Suprapubic skin (tissue), 4 donors: ENCODE measurements around the gene SMAD1. TPM values are rescaled to one million over a fixed set of nuclear protein-coding genes. Genes with fewer than 3 reads are reported as not detected.

ENCODE experiments used
- DNase-seq, 2 donors: peaks; one replicate each; pipeline ENCODE4 v3.0.0-alpha.2; 2019; ENCODE audit warnings: low spot score in 2 of 2
- H3K27ac ChIP-seq: fragments of 200-600 bp; sonication (generic); one replicate; pipeline ENCODE4 v1.5.1; 2019
- H3K27me3 ChIP-seq: fragments of 200-600 bp; sonication (generic); one replicate; pipeline ENCODE4 v1.5.1; 2019
- H3K36me3 ChIP-seq: fragments of 200-600 bp; sonication (generic); one replicate; pipeline ENCODE4 v1.5.1; 2019
- H3K4me1 ChIP-seq: fragments of 200-600 bp; sonication (generic); one replicate; pipeline ENCODE4 v1.5.1; 2019
- H3K4me3 ChIP-seq: fragments of 200-600 bp; sonication (generic); one replicate; pipeline ENCODE4 v1.5.1; 2019; ENCODE audit warnings: mild to moderate bottlenecking
- H3K9me3 ChIP-seq: fragments of 200-600 bp; sonication (generic); one replicate; pipeline ENCODE4 v1.5.1; 2019
- CTCF ChIP-seq, 2 donors: fragments of 200-600 bp in 1 of 2; fragments of 450-650 bp in 1 of 2; sonication (generic) in 1 of 2; IDR thresholded peaks; one replicate each; pipeline ENCODE4 v1.5.1; 2016 to 2019; ENCODE audit warnings: antibody characterized with exemption in 2 of 2, mild to moderate bottlenecking in 1 of 2, moderate library complexity in 1 of 2
- EP300 ChIP-seq: sonication (generic); formaldehyde crosslinking; IDR thresholded peaks from one replicate; pipeline ENCODE4 v1.6.1; 2017; ENCODE audit warnings: antibody characterized with exemption
- POLR2A ChIP-seq, 2 donors: fragments of 450-650 bp; IDR thresholded peaks; one replicate each; pipeline ENCODE4 v1.6.1; 2017; ENCODE audit warnings: antibody characterized with exemption in 2 of 2, mild to moderate bottlenecking in 2 of 2, moderate library complexity in 2 of 2
- POLR2AphosphoS5 ChIP-seq, 3 donors: sonication (generic); formaldehyde crosslinking; IDR thresholded peaks; one replicate each; pipeline ENCODE4 v1.6.1; 2017; ENCODE audit warnings: antibody characterized with exemption in 3 of 3
- WGBS: methylation state at CpG from one replicate; pipeline ENCODE4 v1.1.5; 2018; 5-methylcytosine and 5-hydroxymethylcytosine counted together
- total RNA-seq, 4 donors: library from RNA; depleted of rRNA; stranded (reverse); fragments of >200 nt; gene quantifications; one replicate each; pipeline ENCODE4 v1.1.0, GENCODE V29; 2016

SMAD1 gene
- total RNA-seq, 4 donors from 2014 or later = 38.0 to 61.7 (median 55.9) TPM

GRCh38 chr4:145533961-145534360 is 52.3 kb downstream of the SMAD1 start:
- DNase-seq = no peak
- no peaks in the 10 kb centered on the region for H3K9me3 ChIP-seq
- H3K4me3 ChIP-seq = no peak overlapping the region
- H3K4me1 ChIP-seq = peaks cover 13% of the 10 kb centered on the region
- H3K27ac ChIP-seq = no peak overlapping the region
- no peaks in the 10 kb centered on the region for H3K27me3 ChIP-seq
- no peak for TF ChIP-seq POLR2A (IDR thresholded peaks at IDR 0.05)
- TF ChIP-seq POLR2AphosphoS5 (IDR thresholded peaks at IDR 0.05) = no peak
- TF ChIP-seq CTCF (IDR thresholded peaks at IDR 0.05) = no peak
- no peak for TF ChIP-seq EP300
- 85% methylated on average over 1 of the region's 1 CpG for WGBS
- no peaks in the 10 kb centered on the region for H3K36me3 ChIP-seq

GRCh38 chr4:145535202-145535601 is 53.5 kb downstream of the SMAD1 start:
- WGBS = 98% methylated on average over 1 of the region's 1 CpG
- no peak for TF ChIP-seq CTCF (IDR thresholded peaks at IDR 0.05)
- Histone ChIP-seq H3K9me3 (no peaks in the 10 kb centered on the region), H3K27ac (no peak overlapping the region), H3K27me3 (no peaks in the 10 kb centered on the region), H3K4me3 (no peak overlapping the region), H3K4me1 (peaks cover 19% of the 10 kb centered on the region), H3K36me3 (no peaks in the 10 kb centered on the region)
- DNase-seq = no peak

GRCh38 chr4:145536044-145536443 is 54.4 kb downstream of the SMAD1 start:
- 94% methylated on average over 2 of the region's 2 CpGs for WGBS
- H3K36me3 ChIP-seq = no peaks in the 10 kb centered on the region
- TF ChIP-seq CTCF (IDR thresholded peaks at IDR 0.05) = no peak
- TF ChIP-seq EP300 = no peak
- H3K9me3 ChIP-seq = no peaks in the 10 kb centered on the region
- DNase-seq = no peak
- peaks cover 25% of the 10 kb centered on the region for H3K4me1 ChIP-seq
- H3K27me3 ChIP-seq = no peaks in the 10 kb centered on the region
- H3K27ac ChIP-seq = no peak overlapping the region
- H3K4me3 ChIP-seq = no peak overlapping the region

GRCh38 chr4:145538596-145538995 is 56.9 kb downstream of the SMAD1 start:
- no peaks in the 10 kb centered on the region for H3K9me3 ChIP-seq
- 32% methylated on average over 1 of the region's 1 CpG for WGBS
- no peak overlapping the region for H3K27ac ChIP-seq
- DNase-seq = no peak
- TF ChIP-seq POLR2A (IDR thresholded peaks at IDR 0.05) (no peak), POLR2AphosphoS5 (IDR thresholded peaks at IDR 0.05) (no peak), EP300 (no peak), CTCF (IDR thresholded peaks at IDR 0.05) (no peak)
- peaks cover 25% of the 10 kb centered on the region for H3K4me1 ChIP-seq
- no peak overlapping the region for H3K4me3 ChIP-seq
- H3K36me3 ChIP-seq = no peaks in the 10 kb centered on the region
- H3K27me3 ChIP-seq = no peaks in the 10 kb centered on the region

- TF ChIP-seq POLR2A (IDR thresholded peaks at IDR 0.05) (no peak), EP300 (no peak)
- H3K4me3 ChIP-seq = no peak overlapping the region
- H3K4me1 ChIP-seq = peaks cover 25% of the 10 kb centered on the region
- no peak overlapping the region for H3K27ac ChIP-seq
- no peaks in the 10 kb centered on the region for H3K27me3 ChIP-seq
- no peaks in the 10 kb centered on the region for H3K9me3 ChIP-seq
- DNase-seq = no peak
- no peaks in the 10 kb centered on the region for H3K36me3 ChIP-seq
- 62% methylated on average over 4 of the region's 4 CpGs for WGBS
Observed at GRCh38 chr4:145539671-145540070, 58.0 kb downstream of the SMAD1 start.

- Histone ChIP-seq H3K27me3 (no peaks in the 10 kb centered on the region), H3K4me3 (no peak overlapping the region), H3K9me3 (no peaks in the 10 kb centered on the region), H3K4me1 (peaks cover 31% of the 10 kb centered on the region), H3K27ac (no peak overlapping the region), H3K36me3 (no peaks in the 10 kb centered on the region)
- no peak for DNase-seq
- TF ChIP-seq EP300 = no peak
- no peak for TF ChIP-seq POLR2A (IDR thresholded peaks at IDR 0.05)
- TF ChIP-seq POLR2AphosphoS5 (IDR thresholded peaks at IDR 0.05) = no peak
- TF ChIP-seq CTCF (IDR thresholded peaks at IDR 0.05) = no peak
- 45% methylated on average over 3 of the region's 3 CpGs for WGBS
Observed at GRCh38 chr4:145540235-145540634, 58.6 kb downstream of the SMAD1 start.
